Uterus (tissue), 4 donors: ENCODE data around the gene OPN1SW. TPM values are rescaled to one million over a fixed set of nuclear protein-coding genes. Genes with fewer than 3 reads are reported as not detected.

Experiments
- DNase-seq, 2 donors: peaks; one replicate each; pipeline ENCODE4 v3.0.0-alpha.2; 2019 to 2020
- H3K27ac ChIP-seq, 2 donors: fragments of 200-600 bp; sonication (generic); 1 replicate in 1 of 2; 2 replicates in 1 of 2; pipeline ENCODE4 v1.5.1; 2016 to 2018
- H3K27me3 ChIP-seq, 2 donors: fragments of 200-600 bp; sonication (generic); one replicate each; pipeline ENCODE4 v1.5.1; 2018 to 2019; ENCODE audit warnings: control low read depth in 1 of 2
- H3K36me3 ChIP-seq, 2 donors: fragments of 200-600 bp; sonication (generic); one replicate each; pipeline ENCODE4 v1.5.1; 2019; ENCODE audit warnings: control low read depth in 1 of 2
- H3K4me1 ChIP-seq, 2 donors: fragments of 200-600 bp; sonication (generic); one replicate each; pipeline ENCODE4 v1.5.1; 2018 to 2019; ENCODE audit warnings: control low read depth in 1 of 2
- H3K4me3 ChIP-seq, 2 donors: fragments of 200-600 bp; sonication (generic); 1 replicate in 1 of 2; 2 replicates in 1 of 2; pipeline ENCODE4 v1.5.1; 2018 to 2019; ENCODE audit warnings: mild to moderate bottlenecking in 1 of 2
- H3K9me3 ChIP-seq, 2 donors: fragments of 200-600 bp; sonication (generic); one replicate each; pipeline ENCODE4 v1.5.1; 2019; ENCODE audit warnings: control low read depth in 1 of 2
- POLR2A ChIP-seq, 2 donors: fragments of 450-650 bp; IDR thresholded peaks; one replicate each; pipeline ENCODE4 v1.6.1; 2016; ENCODE audit warnings: antibody characterized with exemption in 2 of 2, mild to moderate bottlenecking in 1 of 2, moderate library complexity in 1 of 2
- intact Hi-C: fragments of 100-400 bp; cut with DNase I; formaldehyde crosslinking; loops from one replicate; pipeline ENCODE4 v1.15.1; 2023; ENCODE audit warnings: low total_unique reads
- total RNA-seq, 4 donors: library from RNA; depleted of rRNA in 3 of 4; stranded (reverse); fragments of >200 nt in 3 of 4; gene quantifications; one replicate each; pipeline versions ENCODE4 v1.1.0 to v1.2.4, GENCODE V29; 2014 to 2023
- TF ChIP-seq, protein P1 (sequence below), 4 experiments: fragments of 200-600 bp in 2 of 4; fragments of 450-650 bp in 2 of 4; sonication (generic) in 2 of 4; IDR thresholded peaks; one replicate each; pipeline ENCODE4 v1.5.1; 2016 to 2019; ENCODE audit warnings: antibody characterized with exemption in 4 of 4, mild to moderate bottlenecking in 2 of 4, moderate library complexity in 1 of 4
- donor health status: DM: yes; HTN: yes; CAD: no.

Gene OPN1SW
- total RNA-seq, 4 donors from 2014 or later: not detected

DNA sequence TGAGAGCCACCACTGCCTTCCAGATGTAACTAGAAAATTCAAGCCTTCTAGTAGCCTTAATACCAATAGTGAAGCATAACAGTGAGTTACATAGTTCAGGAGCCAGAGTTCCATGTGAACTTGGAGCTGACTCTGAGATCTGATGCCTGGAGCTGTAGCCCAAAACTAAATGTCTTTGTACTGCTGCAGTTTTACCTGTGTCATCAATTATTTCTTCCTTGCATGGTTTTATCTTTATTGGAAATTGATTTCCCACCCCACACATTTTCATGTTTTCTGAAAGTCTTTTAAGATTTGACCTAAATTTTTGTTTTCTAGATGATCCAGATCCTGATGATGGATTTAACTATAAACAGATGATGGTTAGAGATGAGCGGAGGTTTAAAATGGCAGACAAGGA, 17.0 kb downstream of the OPN1SW start:
- H3K36me3 ChIP-seq: no peaks in the 10 kb centered on the region

DNA sequence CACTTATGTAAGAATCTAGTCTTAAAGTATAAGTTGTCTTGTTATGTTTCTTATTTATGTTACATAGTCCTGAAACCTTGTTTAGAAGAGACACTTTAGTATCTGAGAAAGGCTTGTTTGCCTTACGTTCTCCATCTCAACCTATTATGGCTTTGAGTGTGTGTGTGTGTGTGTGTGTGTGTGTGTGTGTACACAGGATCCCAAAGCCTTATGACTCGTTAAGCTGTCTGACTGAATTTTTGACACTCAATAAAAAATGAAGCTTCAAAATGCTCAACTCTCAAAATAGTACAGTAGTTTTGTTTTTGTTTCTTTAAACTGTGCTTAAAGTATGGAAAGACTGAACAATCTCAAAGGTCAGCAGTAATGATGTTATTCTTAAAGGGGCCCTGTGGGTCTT, 18.4 kb downstream of the OPN1SW start:
- DNase-seq: no peak
- intact Hi-C loops: no loop called here

More for the DNA sequence above, 17.0 kb downstream of the OPN1SW start:
- no peaks in the 10 kb centered on the region for H3K27me3 ChIP-seq
- H3K4me1 ChIP-seq: peaks cover 0 to 3% of the 10 kb centered on the region in 2 donors
- no peak overlapping the region for H3K4me3 ChIP-seq
- no peaks in the 10 kb centered on the region for H3K9me3 ChIP-seq
- H3K27ac ChIP-seq: peak overlapping the region in 1 of 2 donors; percentile 81
- intact Hi-C loops: no loop called here
- TF ChIP-seq, protein P1, sequence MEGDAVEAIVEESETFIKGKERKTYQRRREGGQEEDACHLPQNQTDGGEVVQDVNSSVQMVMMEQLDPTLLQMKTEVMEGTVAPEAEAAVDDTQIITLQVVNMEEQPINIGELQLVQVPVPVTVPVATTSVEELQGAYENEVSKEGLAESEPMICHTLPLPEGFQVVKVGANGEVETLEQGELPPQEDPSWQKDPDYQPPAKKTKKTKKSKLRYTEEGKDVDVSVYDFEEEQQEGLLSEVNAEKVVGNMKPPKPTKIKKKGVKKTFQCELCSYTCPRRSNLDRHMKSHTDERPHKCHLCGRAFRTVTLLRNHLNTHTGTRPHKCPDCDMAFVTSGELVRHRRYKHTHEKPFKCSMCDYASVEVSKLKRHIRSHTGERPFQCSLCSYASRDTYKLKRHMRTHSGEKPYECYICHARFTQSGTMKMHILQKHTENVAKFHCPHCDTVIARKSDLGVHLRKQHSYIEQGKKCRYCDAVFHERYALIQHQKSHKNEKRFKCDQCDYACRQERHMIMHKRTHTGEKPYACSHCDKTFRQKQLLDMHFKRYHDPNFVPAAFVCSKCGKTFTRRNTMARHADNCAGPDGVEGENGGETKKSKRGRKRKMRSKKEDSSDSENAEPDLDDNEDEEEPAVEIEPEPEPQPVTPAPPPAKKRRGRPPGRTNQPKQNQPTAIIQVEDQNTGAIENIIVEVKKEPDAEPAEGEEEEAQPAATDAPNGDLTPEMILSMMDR (IDR thresholded peaks at IDR 0.05): no peak
- TF ChIP-seq POLR2A (IDR thresholded peaks at IDR 0.05): no peak
- DNase-seq: no peak

GRCh38 chr7:128755819-128756476, 19.6 kb downstream of the OPN1SW start:
- no peaks in the 10 kb centered on the region for H3K36me3 ChIP-seq
- peak; percentile 31 to 73 for DNase-seq
- H3K4me1 ChIP-seq: peaks cover 0 to 3% of the 10 kb centered on the region in 2 donors
- no peak overlapping the region for H3K4me3 ChIP-seq
- no peaks in the 10 kb centered on the region for H3K27me3 ChIP-seq
- H3K9me3 ChIP-seq: no peaks in the 10 kb centered on the region
- peak overlapping the region; percentile 73 to 81 for H3K27ac ChIP-seq
- TF ChIP-seq, protein P1 (IDR thresholded peaks at IDR 0.05): no peak
- TF ChIP-seq POLR2A (IDR thresholded peaks at IDR 0.05): no peak
- intact Hi-C loops: no loop called here

More for the DNA sequence above, 18.4 kb downstream of the OPN1SW start:
- H3K4me1 ChIP-seq: peaks cover 0 to 3% of the 10 kb centered on the region in 2 donors
- H3K4me3 ChIP-seq: no peak overlapping the region
- no peak for TF ChIP-seq POLR2A (IDR thresholded peaks at IDR 0.05)
- TF ChIP-seq, protein P1 (IDR thresholded peaks at IDR 0.05): no peak
- H3K27ac ChIP-seq: peak overlapping the region; percentile 73 to 81
- H3K9me3 ChIP-seq: no peaks in the 10 kb centered on the region
- H3K36me3 ChIP-seq: no peaks in the 10 kb centered on the region
- H3K27me3 ChIP-seq: no peaks in the 10 kb centered on the region

DNA sequence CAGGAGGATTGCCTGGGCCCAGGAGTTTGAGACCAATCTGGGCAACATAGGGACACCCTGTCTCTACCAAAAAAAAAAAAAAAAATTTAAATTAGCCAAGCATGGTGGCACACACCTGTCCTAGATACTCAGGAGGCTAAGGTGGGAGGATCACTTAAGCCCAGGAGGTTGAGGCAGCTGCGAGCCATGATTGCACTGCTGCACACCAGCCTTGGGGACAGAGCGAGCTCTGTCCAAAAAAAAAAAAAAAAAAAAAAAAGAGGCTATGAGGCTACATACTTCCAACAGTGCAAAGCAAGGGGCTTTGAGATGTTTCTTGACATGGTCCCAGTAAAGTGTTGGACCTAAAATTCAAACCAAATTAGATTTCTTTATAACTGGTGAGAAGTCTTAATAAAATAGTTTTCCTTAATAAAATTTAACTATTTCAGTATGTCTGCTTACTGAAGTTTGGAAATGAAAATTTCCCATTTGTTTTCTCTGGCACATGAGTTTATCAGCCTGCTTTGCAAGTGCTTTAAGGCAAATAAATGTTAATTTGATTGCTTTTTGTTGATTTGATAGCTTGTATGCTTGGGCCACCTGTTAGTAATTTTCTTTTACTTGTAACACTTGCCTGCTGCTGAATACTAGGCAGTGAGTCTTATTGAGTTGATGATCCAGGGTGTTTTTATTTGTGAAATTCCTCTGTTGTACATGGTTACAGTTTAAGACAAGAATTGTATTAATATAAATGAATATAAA, 20.3 kb downstream of the OPN1SW start:
- Histone ChIP-seq H3K27ac (peak overlapping the region; percentile 73 to 81), H3K36me3 (no peaks in the 10 kb centered on the region), H3K27me3 (no peaks in the 10 kb centered on the region), H3K4me3 (no peak overlapping the region), H3K9me3 (no peaks in the 10 kb centered on the region), H3K4me1 (peaks cover 0 to 3% of the 10 kb centered on the region in 2 donors)
- intact Hi-C loops: no loop called here
- no peak for TF ChIP-seq POLR2A (IDR thresholded peaks at IDR 0.05)
- TF ChIP-seq, protein P1 (IDR thresholded peaks at IDR 0.05): no peak
- no peak for DNase-seq

- no peak for DNase-seq
- no peak overlapping the region for H3K27ac ChIP-seq
- H3K4me3 ChIP-seq: no peak overlapping the region
- H3K27me3 ChIP-seq: no peaks in the 10 kb centered on the region
- TF ChIP-seq, protein P1 (IDR thresholded peaks at IDR 0.05): no peak
- no peak for TF ChIP-seq POLR2A (IDR thresholded peaks at IDR 0.05)
- no peaks in the 10 kb centered on the region for H3K9me3 ChIP-seq
- H3K4me1 ChIP-seq: peaks cover 0 to 3% of the 10 kb centered on the region in 2 donors
- intact Hi-C loops: no loop called here
- H3K36me3 ChIP-seq: no peaks in the 10 kb centered on the region
Observed at GRCh38 chr7:128752251-128752650, 23.3 kb downstream of the OPN1SW start.
